GM12873 (cell line): ENCODE data around the gene KRT77.

ENCODE experiments used
- TF ChIP-seq, protein P1 (sequence below): IDR thresholded peaks from 2 replicates; pipeline ENCODE4 v1.5.1; 2012; ENCODE audit warnings: low read depth, mild to moderate bottlenecking, moderate library complexity, low read length, control low read depth; ENCODE audit not compliant: insufficient read depth; ENCODE audit errors: missing control alignments

Gene KRT77

DNA sequence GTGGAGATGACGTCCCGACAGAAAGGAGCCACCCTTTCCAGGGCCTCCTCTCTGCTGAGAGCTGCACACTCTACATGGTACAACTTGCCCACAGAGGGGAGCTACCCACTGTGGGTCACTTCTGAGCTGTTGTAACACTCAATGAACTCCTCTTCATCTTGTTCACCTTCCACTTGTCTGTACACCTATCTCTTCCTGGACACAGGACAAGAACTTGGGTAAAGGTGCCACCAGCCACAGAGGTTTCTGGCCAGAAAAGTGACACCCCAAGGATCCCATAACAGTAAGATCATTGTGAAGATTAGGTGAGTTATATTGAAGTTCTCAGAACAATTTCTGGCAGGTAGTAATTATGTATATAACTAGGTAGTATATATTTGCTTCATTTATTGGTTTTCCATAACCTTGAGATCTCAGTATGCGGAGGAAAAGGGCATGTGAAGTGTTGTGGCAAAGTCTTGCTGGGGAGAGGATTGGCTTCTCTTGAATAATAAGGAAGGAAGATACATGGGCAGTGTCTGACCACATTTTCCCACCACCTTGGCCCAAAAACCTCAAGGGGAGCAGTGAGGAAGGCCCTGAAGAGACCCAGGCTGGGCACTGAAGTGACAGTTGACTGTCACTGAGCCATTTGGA is 39.6 kb upstream of the KRT77 start:
- TF ChIP-seq, protein P1, sequence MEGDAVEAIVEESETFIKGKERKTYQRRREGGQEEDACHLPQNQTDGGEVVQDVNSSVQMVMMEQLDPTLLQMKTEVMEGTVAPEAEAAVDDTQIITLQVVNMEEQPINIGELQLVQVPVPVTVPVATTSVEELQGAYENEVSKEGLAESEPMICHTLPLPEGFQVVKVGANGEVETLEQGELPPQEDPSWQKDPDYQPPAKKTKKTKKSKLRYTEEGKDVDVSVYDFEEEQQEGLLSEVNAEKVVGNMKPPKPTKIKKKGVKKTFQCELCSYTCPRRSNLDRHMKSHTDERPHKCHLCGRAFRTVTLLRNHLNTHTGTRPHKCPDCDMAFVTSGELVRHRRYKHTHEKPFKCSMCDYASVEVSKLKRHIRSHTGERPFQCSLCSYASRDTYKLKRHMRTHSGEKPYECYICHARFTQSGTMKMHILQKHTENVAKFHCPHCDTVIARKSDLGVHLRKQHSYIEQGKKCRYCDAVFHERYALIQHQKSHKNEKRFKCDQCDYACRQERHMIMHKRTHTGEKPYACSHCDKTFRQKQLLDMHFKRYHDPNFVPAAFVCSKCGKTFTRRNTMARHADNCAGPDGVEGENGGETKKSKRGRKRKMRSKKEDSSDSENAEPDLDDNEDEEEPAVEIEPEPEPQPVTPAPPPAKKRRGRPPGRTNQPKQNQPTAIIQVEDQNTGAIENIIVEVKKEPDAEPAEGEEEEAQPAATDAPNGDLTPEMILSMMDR = no peak

- TF ChIP-seq, protein P1 = no peak
These were observed 38.9 kb upstream of the KRT77 start for GRCh38 chr12:52742196-52742580.

DNA sequence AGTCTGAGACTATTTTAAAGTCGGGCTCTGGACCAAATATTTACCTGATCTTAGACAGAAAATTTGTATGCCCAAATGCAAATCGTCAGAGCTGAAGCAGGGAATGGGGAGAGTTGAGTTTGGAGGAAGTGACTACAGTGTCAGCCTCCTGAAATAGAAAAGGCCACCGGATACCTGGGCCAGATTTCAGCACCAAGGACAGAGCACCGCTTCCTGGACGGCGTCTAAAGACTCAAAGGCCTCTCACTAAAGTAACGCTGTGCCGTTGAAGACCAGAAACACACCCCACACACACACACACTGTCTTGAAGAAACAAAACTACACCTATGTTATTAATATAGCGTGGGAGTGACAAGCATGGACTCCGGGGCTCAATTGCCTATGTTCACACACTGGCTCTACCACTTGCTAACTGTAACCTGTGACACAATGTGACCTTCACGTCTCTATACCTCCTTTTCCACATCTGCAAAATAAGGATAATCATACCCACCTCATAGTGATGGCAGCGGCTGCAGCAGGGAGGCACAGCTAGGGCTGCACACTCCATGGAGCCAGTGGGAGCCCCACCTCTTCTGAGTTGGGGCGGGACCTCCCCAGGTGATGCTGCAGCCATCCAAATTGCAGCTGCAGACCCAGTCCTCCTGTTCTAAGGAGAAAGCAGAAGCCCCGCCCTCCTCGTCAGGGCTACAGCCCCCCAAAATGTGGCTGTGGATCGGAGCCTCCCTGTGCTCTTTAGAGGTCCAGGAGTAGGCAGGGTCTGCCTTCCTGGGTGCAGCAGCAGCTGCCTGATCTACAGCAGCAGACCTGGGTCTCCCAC is 38.3 kb upstream of the KRT77 start:
- TF ChIP-seq, protein P1 = no peak

DNA sequence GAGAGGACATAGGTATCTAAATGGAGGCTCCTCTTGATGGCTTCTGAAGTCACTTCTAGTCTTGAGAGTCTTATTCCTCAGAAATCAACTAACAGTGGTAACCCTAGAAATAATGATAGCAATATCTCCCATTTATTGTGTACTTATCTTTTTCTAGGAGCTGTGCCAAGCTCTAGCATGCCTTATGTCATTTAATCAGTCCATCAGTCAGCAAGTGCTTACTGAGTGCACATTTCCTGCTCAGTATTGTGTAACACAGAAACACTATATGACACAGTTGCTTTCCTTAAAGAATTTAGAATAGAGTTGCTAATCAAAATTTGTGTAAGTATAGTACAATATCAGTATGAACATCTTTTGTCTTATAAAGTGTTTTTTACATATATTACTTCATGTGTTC is 37.3 kb upstream of the KRT77 start:
- TF ChIP-seq, protein P1 = no peak

- TF ChIP-seq, protein P1 = no peak
These were observed 36.6 kb upstream of the KRT77 start for GRCh38 chr12:52739963-52740362.

DNA sequence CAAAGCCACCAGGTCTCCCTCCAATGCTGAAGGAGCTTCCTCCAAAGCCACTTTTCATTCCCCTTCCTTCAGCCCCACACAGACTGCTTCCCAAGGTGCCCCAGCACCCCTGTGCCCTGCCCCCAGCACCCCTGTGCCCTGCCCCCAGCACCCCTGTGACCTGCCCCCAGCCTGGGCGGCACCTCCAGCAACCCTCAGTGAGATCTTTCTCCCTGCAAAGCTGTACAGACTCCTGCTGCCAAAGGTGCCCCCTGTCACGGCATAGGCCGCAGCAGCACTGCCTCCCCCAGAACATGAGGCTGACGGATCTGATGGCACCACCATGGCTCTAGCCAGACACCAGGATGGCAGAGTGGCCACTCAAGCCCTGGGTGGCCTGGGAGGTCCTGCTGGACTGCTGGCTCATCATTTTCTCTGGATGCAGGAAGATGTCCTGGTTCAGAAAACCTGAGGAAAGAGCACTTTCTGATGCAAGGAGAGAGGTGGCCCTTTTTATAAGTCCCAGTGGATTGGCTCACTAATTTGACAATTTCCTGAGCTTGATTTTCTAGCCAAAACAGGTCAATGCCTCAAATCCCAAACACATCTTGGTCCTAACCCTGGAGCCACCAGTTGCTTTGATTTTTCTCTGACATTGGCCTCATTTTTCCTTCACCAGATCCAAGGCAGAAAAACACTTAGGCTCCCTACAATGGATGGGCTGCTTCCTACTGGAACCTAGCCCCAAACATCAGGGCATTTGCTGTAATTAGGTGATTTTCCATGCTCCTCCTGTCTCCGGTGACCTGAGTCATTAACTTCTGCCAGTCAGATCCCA is 32.7 kb upstream of the KRT77 start:
- TF ChIP-seq, protein P1 = no peak

DNA sequence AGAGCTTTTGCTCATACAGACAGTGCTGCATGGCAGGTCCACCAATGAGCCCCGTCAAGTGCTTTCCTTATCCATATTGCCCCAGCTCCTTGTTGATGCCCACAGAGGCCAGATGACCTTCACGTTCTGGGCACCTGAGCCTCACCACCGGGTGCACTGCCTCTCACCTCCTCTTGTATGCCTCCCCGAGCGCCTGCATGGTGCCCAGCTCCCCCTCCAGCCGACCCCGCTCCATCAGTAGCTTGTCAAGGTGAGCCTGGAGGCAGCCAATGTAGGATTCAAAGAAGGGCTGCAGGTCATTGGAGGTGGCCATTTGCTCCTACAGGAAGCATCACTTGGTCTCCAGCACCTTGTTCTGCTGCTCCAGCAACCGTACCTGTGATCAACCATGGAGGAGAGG is 31.8 kb upstream of the KRT77 start:
- TF ChIP-seq, protein P1 = no peak
